DOHH2 (cell line): ENCODE data around the gene POFUT2.

Experiments used
- CTCF ChIP-seq: fragments of 200-600 bp; sonication (generic); IDR thresholded peaks from one replicate; pipeline ENCODE4 v1.5.1; 2014; ENCODE audit warnings: antibody characterized with exemption, mild to moderate bottlenecking, low read depth, low read length; ENCODE audit not compliant: poor library complexity, severe bottlenecking
- EZH2phosphoT487 ChIP-seq: fragments of 200-600 bp; sonication (generic); IDR thresholded peaks from 2 replicates; pipeline ENCODE4 v1.6.1; 2017; ENCODE audit warnings: borderline replicate concordance, mild to moderate bottlenecking, antibody characterized with exemption, low read length, moderate library complexity, mixed read lengths

DNA sequence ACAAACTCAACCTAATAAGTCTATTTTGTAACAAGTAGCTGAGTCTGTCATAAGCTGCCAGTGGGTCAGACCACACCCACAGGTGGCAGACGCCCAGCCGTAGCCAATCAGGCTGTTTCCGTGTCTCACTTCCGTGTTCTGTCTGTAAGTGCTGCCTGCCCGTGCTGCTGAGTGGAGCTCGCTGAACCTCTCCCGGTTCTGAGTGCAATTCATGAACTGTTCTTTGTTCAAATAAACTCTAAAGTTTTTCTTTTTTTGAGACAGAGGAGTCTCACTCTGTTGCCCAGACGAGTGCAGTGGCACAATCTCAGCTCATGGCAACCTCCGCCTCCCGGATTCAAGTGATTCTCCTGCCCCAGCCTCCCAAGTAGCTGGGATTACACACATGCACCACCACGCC, 25.1 kb downstream of the POFUT2 start:
- TF ChIP-seq CTCF (no peak), EZH2phosphoT487 (no peak)
